ENCODE results near the gene RGMB. TPM values are rescaled to one million over a fixed set of nuclear protein-coding genes. Genes with fewer than 3 reads are reported as not detected.

Gene RGMB
- total RNA-seq, 1 donor: 70.9 TPM

DNA sequence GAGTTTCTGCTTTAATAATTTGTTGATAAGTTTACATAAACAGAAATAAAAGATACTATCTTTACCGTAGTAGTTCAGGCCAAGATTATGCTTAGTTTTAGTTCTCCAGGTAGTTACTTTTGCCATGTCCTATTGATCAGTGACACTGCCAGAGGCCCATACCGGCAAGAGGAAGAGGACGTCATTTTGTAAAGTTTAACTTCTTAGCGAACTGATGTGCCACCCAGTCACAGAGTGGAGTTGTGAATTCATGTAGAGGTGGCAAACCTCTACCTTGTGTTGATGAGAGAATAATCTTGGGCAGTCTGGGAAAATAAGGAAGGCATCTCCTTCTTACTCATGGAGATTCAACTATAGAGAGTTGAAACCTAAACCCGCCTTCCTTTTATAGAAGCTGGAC, 21.8 kb downstream of the RGMB start:
- H3K4me2 ChIP-seq (ENCODE audit: insufficient read depth, low read length): no peak overlapping the region

DNA sequence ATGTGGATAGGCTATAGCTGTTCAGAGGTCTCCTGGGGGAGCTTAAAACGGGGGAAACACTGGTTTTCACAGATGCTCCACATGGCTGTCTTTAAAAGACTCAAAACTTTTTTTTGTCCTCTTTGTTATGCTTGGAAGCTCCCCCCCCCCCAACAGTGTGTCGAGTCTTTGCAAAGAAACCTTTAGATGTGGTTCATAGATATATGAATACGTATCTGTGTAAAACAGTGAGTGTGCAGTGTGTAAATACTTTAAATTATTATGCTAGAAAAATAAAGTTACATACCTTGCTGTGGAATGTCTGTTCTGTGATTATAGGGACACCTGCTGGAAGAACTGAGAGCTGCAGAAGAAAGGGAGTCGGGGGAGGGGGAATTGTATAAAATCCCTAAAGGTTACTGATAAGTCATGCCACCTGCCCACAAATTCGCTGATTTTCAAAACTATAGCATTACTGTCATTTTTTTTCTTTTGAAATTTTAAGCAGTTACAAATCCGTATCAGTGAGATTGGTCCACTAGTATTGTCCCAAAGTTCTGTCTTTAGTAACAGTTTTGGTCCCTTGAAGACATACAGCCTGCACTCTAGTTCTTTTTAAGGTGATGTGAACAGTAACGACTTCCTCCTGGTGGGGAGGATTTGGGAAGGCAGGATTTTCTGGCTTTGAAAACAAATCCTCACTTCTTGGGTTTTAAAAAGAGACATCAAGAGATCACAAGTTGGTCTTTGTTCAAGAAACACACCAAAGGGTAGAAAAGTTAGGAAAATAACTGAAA, 22.9 kb downstream of the RGMB start:
- H3K4me3 ChIP-seq (ENCODE audit: insufficient read depth, low read length): no peak overlapping the region
- no peak overlapping the region for H2AFZ ChIP-seq (ENCODE audit: low read length)
- H3K9me3 ChIP-seq (ENCODE audit: low read depth, low read length): no peaks in the 10 kb centered on the region
- peaks cover 28% of the 10 kb centered on the region for H4K20me1 ChIP-seq (ENCODE audit: insufficient read depth, low read length)
- H3K4me2 ChIP-seq (ENCODE audit: insufficient read depth, low read length): peak overlapping the region; percentile 54
- TF ChIP-seq, protein P1, sequence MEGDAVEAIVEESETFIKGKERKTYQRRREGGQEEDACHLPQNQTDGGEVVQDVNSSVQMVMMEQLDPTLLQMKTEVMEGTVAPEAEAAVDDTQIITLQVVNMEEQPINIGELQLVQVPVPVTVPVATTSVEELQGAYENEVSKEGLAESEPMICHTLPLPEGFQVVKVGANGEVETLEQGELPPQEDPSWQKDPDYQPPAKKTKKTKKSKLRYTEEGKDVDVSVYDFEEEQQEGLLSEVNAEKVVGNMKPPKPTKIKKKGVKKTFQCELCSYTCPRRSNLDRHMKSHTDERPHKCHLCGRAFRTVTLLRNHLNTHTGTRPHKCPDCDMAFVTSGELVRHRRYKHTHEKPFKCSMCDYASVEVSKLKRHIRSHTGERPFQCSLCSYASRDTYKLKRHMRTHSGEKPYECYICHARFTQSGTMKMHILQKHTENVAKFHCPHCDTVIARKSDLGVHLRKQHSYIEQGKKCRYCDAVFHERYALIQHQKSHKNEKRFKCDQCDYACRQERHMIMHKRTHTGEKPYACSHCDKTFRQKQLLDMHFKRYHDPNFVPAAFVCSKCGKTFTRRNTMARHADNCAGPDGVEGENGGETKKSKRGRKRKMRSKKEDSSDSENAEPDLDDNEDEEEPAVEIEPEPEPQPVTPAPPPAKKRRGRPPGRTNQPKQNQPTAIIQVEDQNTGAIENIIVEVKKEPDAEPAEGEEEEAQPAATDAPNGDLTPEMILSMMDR (IDR thresholded peaks at IDR 0.05; ENCODE audit: extremely low read depth, low read depth, low read length): peak; percentile 84
- DNase-seq (ENCODE audit: insufficient read length, low spot score, missing footprints): peak; percentile 83
- H3K36me3 ChIP-seq (ENCODE audit: insufficient read depth, low read length): peaks cover 31% of the 10 kb centered on the region
- H3K27me3 ChIP-seq (ENCODE audit: insufficient read depth, low read length): no peaks in the 10 kb centered on the region
- H3K27ac ChIP-seq (ENCODE audit: low read depth, low read length): peak overlapping the region; percentile 60
- peaks cover 39% of the 10 kb centered on the region for H3K79me2 ChIP-seq (ENCODE audit: insufficient read depth, low read length)
- H3K4me1 ChIP-seq (ENCODE audit: insufficient read depth, low read length): peaks cover 23% of the 10 kb centered on the region

More for the DNA sequence above, 21.8 kb downstream of the RGMB start:
- Histone ChIP-seq H3K4me1 (ENCODE audit: insufficient read depth, low read length) (peaks cover 29% of the 10 kb centered on the region), H3K9me3 (ENCODE audit: low read depth, low read length) (no peaks in the 10 kb centered on the region), H4K20me1 (ENCODE audit: insufficient read depth, low read length) (peaks cover 40% of the 10 kb centered on the region), H3K36me3 (ENCODE audit: insufficient read depth, low read length) (peaks cover 42% of the 10 kb centered on the region), H3K27me3 (ENCODE audit: insufficient read depth, low read length) (no peaks in the 10 kb centered on the region), H3K27ac (ENCODE audit: low read depth, low read length) (peak overlapping the region; percentile 3), H2AFZ (ENCODE audit: low read length) (no peak overlapping the region), H3K79me2 (ENCODE audit: insufficient read depth, low read length) (peaks cover 50% of the 10 kb centered on the region), H3K4me3 (ENCODE audit: insufficient read depth, low read length) (no peak overlapping the region)
- TF ChIP-seq, protein P1 (IDR thresholded peaks at IDR 0.05; ENCODE audit: extremely low read depth, low read depth, low read length): no peak
- no peak for DNase-seq (ENCODE audit: insufficient read length, low spot score, missing footprints)

DNA sequence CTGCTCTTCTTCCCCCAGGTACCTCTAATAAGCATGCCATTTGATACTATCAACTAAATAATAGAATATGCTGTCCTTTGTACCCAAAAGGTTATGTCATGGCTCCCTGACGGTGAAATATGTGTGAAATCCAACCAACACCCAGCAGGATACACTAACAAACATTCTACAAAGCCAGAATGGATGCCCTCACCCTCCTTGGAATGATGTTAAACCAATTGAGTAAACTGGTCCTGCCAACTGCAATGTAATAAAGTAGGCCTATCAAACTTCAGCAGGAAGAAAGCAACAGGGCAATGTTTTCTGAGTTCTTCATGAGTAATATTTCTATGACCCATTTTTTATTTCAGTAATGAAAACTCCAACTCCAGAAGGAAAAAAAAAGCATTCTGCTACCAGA, 24.9 kb downstream of the RGMB start:
- Histone ChIP-seq H3K4me3 (ENCODE audit: insufficient read depth, low read length) (no peak overlapping the region), H3K9me3 (ENCODE audit: low read depth, low read length) (no peaks in the 10 kb centered on the region), H4K20me1 (ENCODE audit: insufficient read depth, low read length) (peaks cover 18% of the 10 kb centered on the region), H3K27me3 (ENCODE audit: insufficient read depth, low read length) (no peaks in the 10 kb centered on the region), H3K36me3 (ENCODE audit: insufficient read depth, low read length) (peaks cover 19% of the 10 kb centered on the region), H3K4me1 (ENCODE audit: insufficient read depth, low read length) (peaks cover 21% of the 10 kb centered on the region), H3K79me2 (ENCODE audit: insufficient read depth, low read length) (peaks cover 20% of the 10 kb centered on the region), H2AFZ (ENCODE audit: low read length) (no peak overlapping the region), H3K4me2 (ENCODE audit: insufficient read depth, low read length) (no peak overlapping the region), H3K27ac (ENCODE audit: low read depth, low read length) (no peak overlapping the region)
- TF ChIP-seq, protein P1 (IDR thresholded peaks at IDR 0.05; ENCODE audit: extremely low read depth, low read depth, low read length): no peak
- no peak for DNase-seq (ENCODE audit: insufficient read length, low spot score, missing footprints)

DNA sequence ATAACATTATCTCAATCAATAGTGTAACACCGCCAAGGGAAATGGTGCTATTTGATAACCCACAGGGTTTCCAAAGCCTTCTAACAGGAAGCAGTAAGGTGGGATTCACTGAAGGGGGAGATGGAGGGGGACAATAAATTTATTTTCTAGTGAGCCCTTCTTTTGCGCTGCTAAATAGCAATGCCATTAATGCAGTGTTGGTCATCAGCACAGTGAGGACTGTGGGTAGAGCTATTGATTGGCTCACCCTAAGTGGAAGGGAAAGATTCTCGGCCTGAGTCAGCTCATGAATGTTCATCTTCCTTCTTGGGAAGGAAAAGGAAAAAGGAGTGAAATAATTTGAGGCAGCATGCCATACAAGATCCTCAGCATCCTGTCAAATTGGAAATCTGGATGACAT, 25.4 kb downstream of the RGMB start:
- peaks cover 17% of the 10 kb centered on the region for H4K20me1 ChIP-seq (ENCODE audit: insufficient read depth, low read length)

More for the DNA sequence above, 25.4 kb downstream of the RGMB start:
- Histone ChIP-seq H3K4me2 (ENCODE audit: insufficient read depth, low read length) (no peak overlapping the region), H3K4me3 (ENCODE audit: insufficient read depth, low read length) (no peak overlapping the region), H3K27ac (ENCODE audit: low read depth, low read length) (no peak overlapping the region), H3K27me3 (ENCODE audit: insufficient read depth, low read length) (no peaks in the 10 kb centered on the region), H2AFZ (ENCODE audit: low read length) (no peak overlapping the region), H3K9me3 (ENCODE audit: low read depth, low read length) (no peaks in the 10 kb centered on the region), H3K36me3 (ENCODE audit: insufficient read depth, low read length) (peaks cover 14% of the 10 kb centered on the region), H3K79me2 (ENCODE audit: insufficient read depth, low read length) (peaks cover 17% of the 10 kb centered on the region), H3K4me1 (ENCODE audit: insufficient read depth, low read length) (peaks cover 21% of the 10 kb centered on the region)
- DNase-seq (ENCODE audit: insufficient read length, low spot score, missing footprints): no peak
- TF ChIP-seq, protein P1 (IDR thresholded peaks at IDR 0.05; ENCODE audit: extremely low read depth, low read depth, low read length): no peak

All from osteoblast (primary cell).